Measurements from ENCODE around the gene KIAA1671. TPM values are rescaled to one million over a fixed set of nuclear protein-coding genes. Genes with fewer than 3 reads are reported as not detected.

Gene KIAA1671
- total RNA-seq, 2 experiments from 2014 or later, result 6.5 to 6.8 TPM

DNA sequence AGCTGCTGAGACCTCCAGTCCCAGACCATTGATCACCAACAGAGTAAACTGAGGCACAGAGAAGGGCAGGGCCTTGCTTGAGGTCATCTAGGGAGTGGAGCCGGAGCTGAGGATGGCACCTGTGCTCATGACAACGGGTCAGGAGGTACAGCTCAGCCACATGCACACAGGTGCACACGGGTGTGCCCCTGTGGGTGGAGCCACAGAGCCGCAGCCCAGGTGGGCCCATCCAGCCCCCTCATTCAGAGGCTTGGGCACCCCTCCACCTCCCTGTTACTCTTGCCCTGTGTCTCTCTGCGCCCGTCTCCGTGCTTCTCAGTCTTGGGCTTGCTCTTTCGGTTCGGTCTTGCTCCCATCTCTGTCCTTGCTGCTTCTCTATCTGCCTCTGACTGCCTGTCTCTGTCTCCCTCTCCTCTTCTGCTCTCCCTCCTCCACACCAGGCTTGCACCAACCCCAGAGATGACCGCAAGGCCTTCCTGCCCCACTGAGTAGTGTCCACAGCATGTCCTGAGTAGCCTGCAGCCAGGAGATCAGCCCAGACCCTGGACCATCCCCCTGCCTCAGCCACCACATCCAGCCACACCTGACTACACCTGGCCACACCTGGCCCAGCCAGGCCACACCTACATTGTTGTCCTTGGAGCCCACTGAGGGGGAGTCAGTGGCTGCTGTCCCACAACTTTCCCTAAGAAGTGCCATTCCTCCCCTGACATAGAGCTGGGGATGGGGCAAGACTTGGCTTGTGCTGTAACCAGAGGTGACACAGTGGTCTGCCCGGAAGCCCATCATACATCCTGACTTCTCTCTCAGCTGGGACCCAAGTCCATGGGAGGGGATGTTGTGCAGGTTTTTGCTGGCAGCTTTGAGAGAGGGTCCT is 207.8 kb downstream of the KIAA1671 start:
- intact Hi-C loops (cut with micrococcal nuclease), result no loop called here
- peaks cover 19% of the 10 kb centered on the region for H3K4me1 Mint-ChIP-seq (ENCODE audit: low read depth)
- DNase-seq (no peak), ATAC-seq (no peak)
- H3K27me3 Mint-ChIP-seq, result no peaks in the 10 kb centered on the region
- CTCF ChIA-PET, result interaction anchor here (1.2 kb wide), 1 partner anchor 49 kb away, joined by 3 read pairs; no protein-coding TSS in a partner anchor
- H3K4me3 Mint-ChIP-seq, result no peak overlapping the region
- POLR2A ChIA-PET, result no interaction called here
- TF ChIP-seq, protein P1, sequence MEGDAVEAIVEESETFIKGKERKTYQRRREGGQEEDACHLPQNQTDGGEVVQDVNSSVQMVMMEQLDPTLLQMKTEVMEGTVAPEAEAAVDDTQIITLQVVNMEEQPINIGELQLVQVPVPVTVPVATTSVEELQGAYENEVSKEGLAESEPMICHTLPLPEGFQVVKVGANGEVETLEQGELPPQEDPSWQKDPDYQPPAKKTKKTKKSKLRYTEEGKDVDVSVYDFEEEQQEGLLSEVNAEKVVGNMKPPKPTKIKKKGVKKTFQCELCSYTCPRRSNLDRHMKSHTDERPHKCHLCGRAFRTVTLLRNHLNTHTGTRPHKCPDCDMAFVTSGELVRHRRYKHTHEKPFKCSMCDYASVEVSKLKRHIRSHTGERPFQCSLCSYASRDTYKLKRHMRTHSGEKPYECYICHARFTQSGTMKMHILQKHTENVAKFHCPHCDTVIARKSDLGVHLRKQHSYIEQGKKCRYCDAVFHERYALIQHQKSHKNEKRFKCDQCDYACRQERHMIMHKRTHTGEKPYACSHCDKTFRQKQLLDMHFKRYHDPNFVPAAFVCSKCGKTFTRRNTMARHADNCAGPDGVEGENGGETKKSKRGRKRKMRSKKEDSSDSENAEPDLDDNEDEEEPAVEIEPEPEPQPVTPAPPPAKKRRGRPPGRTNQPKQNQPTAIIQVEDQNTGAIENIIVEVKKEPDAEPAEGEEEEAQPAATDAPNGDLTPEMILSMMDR (IDR thresholded peaks at IDR 0.05), result no peak
- H3K9me3 Mint-ChIP-seq, result no peaks in the 10 kb centered on the region
- H3K36me3 Mint-ChIP-seq (ENCODE audit: low read depth), result no peaks in the 10 kb centered on the region
- no peak overlapping the region for H3K27ac Mint-ChIP-seq

DNA sequence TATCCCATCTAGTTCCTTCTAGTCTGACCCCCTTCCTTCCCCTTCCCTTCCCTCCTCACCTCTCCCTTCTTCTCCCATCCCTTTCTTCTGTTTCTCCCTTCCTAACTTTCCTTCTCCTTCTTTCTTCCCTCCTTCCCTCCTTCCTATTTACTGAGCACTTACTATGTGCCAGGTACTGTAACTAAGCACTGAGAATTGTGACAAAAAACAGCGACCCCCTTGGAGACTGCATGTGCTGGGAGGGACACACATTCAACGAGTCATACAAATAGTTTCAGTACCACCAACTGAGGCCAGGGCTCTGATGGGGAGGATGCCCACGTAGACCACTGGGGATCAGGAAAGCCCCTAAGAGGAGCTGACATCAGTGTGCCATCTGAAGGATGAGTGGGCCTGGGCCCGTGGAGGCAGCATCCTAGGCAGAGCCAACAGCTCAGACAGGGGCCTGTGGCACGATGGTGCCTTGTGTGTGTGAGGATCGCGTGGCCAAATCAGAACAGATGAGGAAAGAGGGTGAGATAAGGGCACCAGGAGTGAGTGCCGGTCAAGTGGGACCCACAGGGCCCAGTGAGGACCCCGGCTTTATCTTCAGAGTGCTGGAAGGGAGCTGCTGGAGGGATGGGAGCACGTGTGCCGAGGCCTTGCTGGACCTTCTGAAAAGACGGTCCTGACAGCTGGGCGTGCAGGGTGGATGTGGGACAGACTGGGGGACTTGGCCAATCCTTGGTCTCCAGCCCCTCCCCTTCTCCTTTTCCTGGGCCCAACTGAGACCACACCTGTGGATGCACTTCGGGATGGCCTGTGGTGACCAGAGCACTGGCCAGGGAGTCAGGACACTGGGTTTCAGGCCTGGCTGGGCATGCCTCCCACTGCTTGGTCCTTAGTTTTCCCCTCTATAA is 208.8 kb downstream of the KIAA1671 start:
- TF ChIP-seq, protein P1 (IDR thresholded peaks at IDR 0.05), result no peak
- Mint-ChIP-seq H3K36me3 (ENCODE audit: low read depth) (no peaks in the 10 kb centered on the region), H3K27ac (peak overlapping the region; percentile 74), H3K9me3 (no peaks in the 10 kb centered on the region), H3K27me3 (no peaks in the 10 kb centered on the region), H3K4me1 (ENCODE audit: low read depth) (peaks cover 19% of the 10 kb centered on the region), H3K4me3 (no peak overlapping the region)
- intact Hi-C loops (cut with micrococcal nuclease), result no loop called here
- ChIA-PET CTCF (interaction anchor here (1.1 kb wide), 1 partner anchor 112 kb away, joined by 3 read pairs; no protein-coding TSS in a partner anchor), POLR2A (interaction anchor here (0.7 kb wide), 2 partner anchors 48 to 85 kb away, joined by 3 read pairs; no protein-coding TSS in a partner anchor)
- DNase-seq, result peak; percentile 51
- ATAC-seq, result peak; percentile 83

DNA sequence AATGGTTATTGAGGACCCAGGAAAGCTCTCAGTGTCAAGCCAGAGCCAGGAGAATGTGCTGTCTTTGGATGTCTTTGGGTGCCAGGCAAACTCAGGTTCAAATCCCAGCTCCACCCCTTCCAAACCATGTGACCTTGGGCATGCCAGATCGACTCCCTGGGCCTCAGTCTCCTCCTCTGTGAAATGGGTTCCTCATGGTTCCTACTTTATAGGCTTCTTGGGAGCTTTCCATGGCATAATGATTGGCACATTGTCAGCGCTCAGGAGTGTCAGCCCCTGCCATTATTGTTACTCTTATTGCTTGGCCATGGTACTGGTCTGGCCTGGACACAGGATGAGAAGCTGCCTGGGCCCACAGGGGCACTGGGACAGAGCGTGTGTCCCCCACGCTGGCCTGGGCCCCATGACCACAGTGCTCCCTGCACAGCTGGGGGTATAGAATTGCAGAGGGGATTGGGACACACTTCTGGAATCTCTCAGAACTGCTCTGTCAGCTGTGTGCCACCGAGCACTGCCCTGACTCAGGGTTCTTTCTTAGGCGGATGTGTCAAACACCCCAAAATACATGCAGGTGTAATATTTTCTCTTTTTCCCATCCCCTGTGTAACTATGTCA is 209.5 kb downstream of the KIAA1671 start:
- POLR2A ChIA-PET, result interaction anchor here (0.7 kb wide), 2 partner anchors 49 to 85 kb away, joined by 3 read pairs; no protein-coding TSS in a partner anchor
- H3K27me3 Mint-ChIP-seq, result no peaks in the 10 kb centered on the region
- no peak overlapping the region for H3K27ac Mint-ChIP-seq
- peaks cover 19% of the 10 kb centered on the region for H3K4me1 Mint-ChIP-seq (ENCODE audit: low read depth)
- intact Hi-C loops (cut with micrococcal nuclease), result no loop called here
- DNase-seq (no peak), ATAC-seq (no peak)
- H3K4me3 Mint-ChIP-seq, result no peak overlapping the region
- no peaks in the 10 kb centered on the region for H3K36me3 Mint-ChIP-seq (ENCODE audit: low read depth)
- TF ChIP-seq, protein P1 (IDR thresholded peaks at IDR 0.05), result no peak
- CTCF ChIA-PET, result interaction anchor here (1.1 kb wide), 1 partner anchor 113 kb away, joined by 3 read pairs; no protein-coding TSS in a partner anchor
- no peaks in the 10 kb centered on the region for H3K9me3 Mint-ChIP-seq

DNA sequence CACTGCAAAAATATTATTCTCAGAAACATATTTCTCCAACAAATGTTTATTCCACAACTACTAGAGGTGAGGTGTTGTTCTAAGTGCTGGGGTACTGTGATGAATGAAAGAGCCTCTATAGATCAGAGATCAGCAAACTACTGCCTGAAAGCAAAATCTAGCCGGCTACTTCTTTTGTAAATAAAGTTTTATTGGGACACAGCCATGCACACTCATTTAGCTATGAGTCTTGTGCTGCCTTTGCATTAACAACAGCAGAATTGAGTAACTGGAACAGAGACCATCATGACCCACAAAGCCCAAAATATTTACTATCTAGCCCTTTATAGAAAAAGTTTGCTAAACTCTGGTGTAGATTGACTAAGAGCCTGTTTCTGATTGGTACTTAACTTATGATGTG is 210.0 kb downstream of the KIAA1671 start:
- H3K36me3 Mint-ChIP-seq (ENCODE audit: low read depth), result no peaks in the 10 kb centered on the region
- TF ChIP-seq, protein P1 (IDR thresholded peaks at IDR 0.05), result no peak
- H3K9me3 Mint-ChIP-seq, result no peaks in the 10 kb centered on the region
- intact Hi-C loops (cut with micrococcal nuclease), result no loop called here
- ATAC-seq (no peak), DNase-seq (no peak)
- ChIA-PET POLR2A (no interaction called here), CTCF (interaction anchor here (1.1 kb wide), 1 partner anchor 113 kb away, joined by 3 read pairs; no protein-coding TSS in a partner anchor)
- H3K27ac Mint-ChIP-seq, result no peak overlapping the region
- no peak overlapping the region for H3K4me3 Mint-ChIP-seq
- H3K4me1 Mint-ChIP-seq (ENCODE audit: low read depth), result peaks cover 19% of the 10 kb centered on the region
- H3K27me3 Mint-ChIP-seq, result no peaks in the 10 kb centered on the region
